GM21390 (cell line): Measurements from ENCODE around the gene LRWD1.
"Not testable (repeated sequence)": the region's sequence is repeated elsewhere in the genome, so short reads cannot be mapped to it uniquely, and the experiment has no call there.

Experiments
- ATAC-seq: cut with Tn5 transposase; IDR thresholded peaks from one replicate; pipeline ENCODE4 v1.9.1; 2021; ENCODE audit not compliant: unreplicated experiment

LRWD1 gene

DNA sequence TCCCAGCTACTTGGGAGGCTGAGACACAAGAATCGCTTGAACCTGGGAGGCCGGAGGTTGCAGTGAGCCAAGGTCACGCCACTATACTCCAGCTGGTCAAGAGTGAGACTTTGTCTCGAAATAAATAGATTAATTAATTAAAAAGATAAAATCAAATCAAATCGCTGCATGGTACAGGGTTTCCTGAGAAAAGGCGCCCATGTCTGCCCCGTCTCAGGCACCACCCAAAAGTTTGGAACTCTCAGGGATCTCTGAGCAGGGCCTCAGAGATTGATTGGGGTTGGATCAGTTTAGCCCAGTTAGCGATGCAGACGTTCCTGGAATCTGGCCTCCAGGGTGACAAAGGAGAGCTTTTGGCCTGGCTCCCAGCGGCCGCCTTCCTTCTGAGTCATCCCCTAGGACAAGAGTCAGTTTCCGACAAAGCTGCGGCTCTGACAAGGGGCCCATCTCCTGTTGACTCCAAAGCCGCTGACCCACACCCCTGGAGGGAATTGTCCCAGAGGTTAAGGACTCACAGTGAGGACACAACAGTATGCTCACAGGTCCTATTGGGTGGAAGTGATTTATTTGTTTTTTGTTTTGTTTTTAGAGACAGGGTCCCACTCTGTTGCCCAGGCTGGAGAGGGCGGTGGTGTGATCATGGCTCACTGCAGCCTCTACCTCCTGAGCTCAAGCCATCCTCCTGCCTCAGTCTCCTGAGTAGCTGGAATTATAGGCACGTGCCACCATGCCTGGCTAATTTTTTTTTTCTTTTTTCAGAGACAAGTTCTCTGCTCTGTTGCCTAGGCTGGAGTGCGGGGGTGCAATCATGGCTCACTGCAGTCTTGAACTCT lies 24.6 kb upstream of the LRWD1 start:
- ATAC-seq, result no peak

DNA sequence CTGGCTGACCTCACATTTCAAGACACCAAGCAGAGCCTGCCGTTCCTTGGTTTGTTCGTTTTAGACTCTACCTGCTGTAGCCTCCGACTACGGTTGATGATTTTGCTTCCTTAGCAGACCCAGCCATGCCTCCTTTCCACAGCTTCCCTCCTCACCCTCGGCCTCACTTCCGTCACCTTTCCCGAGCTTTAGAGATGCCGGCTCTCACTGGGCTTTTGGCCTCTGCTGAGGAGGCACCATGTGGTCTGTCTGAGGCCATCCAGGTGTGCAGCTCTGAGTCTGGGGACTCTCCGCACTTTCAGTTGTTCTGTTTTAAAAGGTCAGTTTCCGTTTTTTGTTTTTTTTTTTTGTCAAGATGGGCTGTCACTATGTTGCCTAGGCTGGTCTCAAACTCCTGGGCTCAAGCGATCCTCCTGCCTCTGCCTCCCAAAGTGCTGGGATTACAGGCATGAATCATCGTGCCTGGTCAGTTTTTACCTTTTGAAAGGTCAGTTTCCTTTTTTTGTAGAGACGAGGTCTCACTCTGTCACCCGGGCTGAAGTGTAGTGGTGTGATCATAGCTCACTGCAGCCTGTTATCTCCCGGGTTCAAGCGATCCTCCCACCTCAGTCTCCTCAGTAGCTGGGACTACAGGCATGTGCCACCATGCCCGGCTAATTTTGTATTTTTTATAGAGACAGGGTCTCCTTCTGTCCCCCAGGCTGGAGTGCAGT lies 19.7 kb upstream of the LRWD1 start:
- peak; percentile 37 for ATAC-seq

GRCh38 chr7:102445674-102446071 lies 19.1 kb upstream of the LRWD1 start:
- ATAC-seq, result no peak

DNA sequence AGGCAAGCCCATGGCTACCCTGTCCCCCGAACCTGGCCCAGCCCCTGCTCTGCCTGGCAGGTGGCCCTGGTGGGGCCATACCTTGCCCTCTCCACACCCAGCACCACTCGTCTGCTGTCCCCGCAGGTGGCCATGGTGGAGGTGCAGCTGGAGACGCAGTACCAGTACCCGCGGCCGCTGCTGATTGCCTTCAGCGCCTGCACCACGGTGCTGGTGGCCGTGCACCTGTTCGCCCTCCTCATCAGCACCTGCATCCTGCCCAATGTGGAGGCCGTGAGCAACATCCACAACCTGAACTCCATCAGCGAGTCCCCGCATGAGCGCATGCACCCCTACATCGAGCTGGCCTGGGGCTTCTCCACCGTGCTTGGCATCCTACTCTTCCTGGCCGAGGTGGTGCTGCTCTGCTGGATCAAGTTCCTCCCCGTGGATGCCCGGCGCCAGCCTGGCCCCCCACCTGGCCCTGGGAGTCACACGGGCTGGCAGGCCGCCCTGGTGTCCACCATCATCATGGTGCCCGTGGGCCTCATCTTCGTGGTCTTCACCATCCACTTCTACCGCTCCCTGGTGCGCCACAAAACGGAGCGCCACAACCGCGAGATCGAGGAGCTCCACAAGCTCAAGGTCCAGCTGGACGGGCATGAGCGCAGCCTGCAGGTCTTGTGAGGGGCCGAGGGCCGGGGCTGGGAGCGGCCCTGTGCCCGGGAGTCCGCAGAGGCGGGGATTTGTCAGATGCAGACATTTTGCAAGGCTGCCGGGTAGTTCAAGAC lies 18.2 kb upstream of the LRWD1 start:
- no peak for ATAC-seq

DNA sequence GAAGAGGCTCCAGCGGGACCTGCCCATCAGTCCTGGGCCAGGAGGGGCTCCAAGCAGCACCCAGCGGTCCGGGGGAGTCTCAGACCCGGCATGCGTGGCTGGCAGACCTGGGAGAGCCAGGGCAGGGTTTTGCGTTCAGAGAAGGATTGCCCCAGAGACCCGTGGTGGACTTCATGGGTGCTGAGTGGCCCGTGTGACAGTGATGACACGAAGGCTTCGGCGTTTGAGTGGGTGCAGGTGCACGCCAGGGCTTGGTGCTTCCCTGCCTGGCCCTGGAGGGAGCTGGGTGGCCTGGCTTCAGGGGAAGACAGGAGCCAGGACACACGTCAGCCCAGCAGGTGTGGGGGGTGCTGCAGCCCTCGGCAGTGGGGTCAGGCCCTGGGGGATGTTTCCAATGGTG lies 17.5 kb upstream of the LRWD1 start:
- ATAC-seq, result no peak

GRCh38 chr7:102449136-102449535 lies 15.6 kb upstream of the LRWD1 start:
- no peak for ATAC-seq

DNA sequence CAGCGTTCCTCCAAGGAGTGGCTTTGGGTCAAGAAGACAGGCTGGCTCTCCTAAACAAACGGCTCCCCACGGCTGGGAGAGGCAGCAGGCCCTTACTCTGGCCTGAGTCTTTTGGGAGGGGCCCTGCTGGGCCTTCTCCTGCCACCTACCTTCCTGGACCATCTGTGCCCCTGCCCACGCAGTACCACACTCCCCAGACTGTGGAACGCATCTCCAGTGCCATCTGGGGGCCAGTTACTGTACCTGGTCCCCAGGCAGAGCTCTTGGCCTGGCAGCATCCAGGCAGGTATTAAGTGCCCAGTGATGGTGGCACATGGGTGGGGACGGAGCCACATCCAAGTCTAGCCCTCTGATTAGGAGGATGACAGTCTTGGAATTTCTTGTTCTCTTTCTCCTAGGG lies 14.5 kb upstream of the LRWD1 start:
- ATAC-seq, result no peak

DNA sequence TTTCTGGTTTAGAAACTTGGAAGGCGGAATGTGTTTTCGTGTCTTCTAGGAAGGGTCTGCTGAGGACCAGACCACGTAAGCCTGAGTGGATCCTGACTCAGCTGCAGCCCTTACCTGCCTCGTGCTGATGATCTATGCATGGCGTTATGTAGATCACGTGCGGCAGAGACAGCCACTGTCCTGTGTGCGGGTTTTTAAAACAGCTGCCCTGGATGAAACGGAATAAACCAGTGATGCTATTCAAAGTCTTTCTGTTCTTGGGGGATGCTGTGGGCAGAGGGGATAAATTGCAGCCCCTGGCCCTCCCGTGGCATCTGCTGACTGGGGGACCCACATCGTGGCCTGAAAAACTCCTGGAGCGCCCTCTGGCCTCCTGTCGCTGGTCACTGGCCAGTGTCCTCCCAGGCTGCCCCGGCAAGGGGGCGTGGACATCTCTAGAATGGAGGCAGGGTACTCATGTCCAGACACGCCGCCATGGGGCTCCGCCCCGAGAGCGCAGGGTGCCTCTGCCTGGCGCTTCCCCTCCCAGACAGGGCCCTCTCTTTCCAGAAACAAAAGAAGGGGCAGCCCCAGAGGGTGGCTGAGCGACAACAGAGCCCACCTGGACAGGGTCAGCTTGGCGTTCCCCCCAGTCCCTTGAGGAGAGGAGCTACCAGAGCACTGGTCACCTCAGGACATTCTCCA lies 13.3 kb upstream of the LRWD1 start:
- ATAC-seq, result no peak

DNA sequence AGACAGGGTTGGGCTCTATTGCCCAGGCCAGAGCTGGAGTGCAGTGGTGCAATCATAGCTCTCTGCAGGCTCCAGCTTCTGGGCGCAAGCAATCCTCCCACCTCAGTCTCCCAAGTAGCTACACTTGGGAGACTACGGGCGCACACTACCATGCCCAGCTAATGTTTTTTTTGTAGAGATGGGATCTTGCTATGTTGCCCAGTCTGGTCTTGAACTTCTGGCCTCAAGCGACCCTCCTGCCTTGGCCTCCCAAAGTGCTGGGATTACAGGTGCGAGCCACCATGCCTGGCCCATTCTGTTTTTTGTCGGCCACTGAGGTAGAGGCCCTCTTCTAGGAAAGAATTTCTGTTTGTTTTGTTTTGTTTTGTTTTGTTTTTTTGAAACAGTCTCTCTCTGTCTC lies 12.3 kb upstream of the LRWD1 start:
- no peak for ATAC-seq

GRCh38 chr7:102453319-102453718 lies 11.5 kb upstream of the LRWD1 start:
- no peak for ATAC-seq

DNA sequence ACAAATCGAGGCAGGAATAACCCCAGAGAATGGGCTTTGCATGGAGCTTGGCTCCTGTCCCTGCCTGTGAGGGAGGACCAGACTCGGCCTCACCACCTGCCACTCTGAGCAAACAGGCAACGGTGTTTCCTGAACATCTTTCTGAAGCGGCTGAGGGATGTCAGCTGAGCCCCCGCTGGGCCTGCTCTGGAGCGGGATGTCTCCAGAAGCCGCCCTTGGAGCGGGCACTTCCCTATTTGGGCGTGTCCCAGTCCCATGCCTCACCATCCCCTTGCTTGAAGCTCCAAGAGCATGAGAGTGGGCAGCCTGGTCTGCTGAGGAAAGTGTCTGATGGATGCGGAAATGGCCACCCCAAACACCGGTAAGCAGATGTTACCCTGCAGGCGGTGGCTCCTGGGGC lies 10.3 kb upstream of the LRWD1 start:
- ATAC-seq, result no peak

GRCh38 chr7:102454932-102455331 lies 9.9 kb upstream of the LRWD1 start:
- ATAC-seq, result not testable (repeated sequence)

GRCh38 chr7:102455596-102455995 lies 9.2 kb upstream of the LRWD1 start:
- no peak for ATAC-seq

GRCh38 chr7:102456327-102456726 lies 8.5 kb upstream of the LRWD1 start:
- ATAC-seq, result no peak

GRCh38 chr7:102457352-102457924 lies 7.3 kb upstream of the LRWD1 start:
- no peak for ATAC-seq

DNA sequence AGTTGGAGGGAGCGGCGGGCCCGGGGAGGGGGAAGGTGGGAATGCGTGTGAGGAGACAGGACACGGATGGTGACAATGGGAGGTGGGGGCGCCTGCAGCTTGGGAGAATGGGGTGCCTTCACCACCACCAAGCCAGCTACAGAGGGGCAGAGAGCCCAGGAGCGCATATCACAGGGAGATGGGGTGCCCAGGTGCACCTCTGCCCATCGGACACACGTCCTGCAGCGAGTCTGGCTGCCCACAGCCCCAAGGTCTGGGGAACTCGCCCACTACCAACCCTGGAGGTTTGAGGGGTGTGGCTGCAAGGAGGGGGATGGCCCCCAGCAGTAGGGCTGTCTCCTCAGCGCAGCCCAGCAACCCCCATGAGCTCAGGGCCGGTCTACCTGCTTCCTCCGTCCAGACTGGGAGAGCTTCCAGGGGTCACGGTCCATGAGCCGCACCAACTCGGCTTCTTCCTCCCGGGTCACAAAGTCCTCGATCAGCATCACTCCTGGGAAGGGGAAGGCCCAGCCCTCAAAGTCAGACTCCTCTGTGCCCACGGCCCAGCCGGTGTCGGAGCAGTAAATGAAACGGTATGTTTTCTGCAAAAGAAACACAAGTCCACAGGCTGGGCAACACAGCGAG lies 5.5 kb upstream of the LRWD1 start:
- ATAC-seq, result no peak

DNA sequence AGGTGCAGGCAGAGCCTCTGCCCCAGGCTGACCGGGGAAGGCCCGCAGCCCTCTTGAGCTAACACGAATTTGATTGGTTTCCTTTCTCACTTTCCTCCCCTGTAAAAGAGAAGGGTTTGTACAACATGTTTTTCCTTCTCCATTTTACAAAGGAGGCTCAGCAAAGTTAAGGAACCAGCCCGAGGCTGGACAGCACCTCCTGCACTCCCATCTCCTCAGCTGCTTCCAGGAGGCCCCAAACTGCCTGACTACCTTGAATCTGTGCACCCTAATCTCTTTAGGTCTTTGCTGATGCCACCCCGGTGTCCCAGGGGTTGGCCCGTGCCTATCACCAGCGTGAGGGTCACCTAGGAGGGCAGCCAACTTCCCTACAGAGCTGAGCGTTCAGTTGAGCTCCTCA lies 4.3 kb upstream of the LRWD1 start:
- ATAC-seq, result no peak

GRCh38 chr7:102463841-102464576 lies 775 bp upstream of the LRWD1 start:
- no peak for ATAC-seq

- no peak for ATAC-seq
These were observed 1.3 kb downstream of the LRWD1 start for GRCh38 chr7:102466097-102466496.
